Measurements from ENCODE around the gene CHPF.

DNA sequence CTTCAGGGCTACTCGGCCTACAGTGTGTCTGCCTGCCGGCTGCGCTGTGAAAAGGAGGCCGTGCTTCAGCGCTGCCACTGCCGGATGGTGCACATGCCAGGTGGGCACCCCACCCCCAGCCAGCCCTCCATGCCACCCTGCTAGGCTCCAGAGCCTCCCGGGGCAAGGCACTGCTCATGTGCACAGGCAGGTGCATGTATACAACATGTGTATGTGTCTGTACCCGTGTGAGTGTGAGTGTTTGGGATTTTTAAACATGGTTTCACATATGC is 11.3 kb downstream of the CHPF start:
- TF ChIP-seq, protein P1, sequence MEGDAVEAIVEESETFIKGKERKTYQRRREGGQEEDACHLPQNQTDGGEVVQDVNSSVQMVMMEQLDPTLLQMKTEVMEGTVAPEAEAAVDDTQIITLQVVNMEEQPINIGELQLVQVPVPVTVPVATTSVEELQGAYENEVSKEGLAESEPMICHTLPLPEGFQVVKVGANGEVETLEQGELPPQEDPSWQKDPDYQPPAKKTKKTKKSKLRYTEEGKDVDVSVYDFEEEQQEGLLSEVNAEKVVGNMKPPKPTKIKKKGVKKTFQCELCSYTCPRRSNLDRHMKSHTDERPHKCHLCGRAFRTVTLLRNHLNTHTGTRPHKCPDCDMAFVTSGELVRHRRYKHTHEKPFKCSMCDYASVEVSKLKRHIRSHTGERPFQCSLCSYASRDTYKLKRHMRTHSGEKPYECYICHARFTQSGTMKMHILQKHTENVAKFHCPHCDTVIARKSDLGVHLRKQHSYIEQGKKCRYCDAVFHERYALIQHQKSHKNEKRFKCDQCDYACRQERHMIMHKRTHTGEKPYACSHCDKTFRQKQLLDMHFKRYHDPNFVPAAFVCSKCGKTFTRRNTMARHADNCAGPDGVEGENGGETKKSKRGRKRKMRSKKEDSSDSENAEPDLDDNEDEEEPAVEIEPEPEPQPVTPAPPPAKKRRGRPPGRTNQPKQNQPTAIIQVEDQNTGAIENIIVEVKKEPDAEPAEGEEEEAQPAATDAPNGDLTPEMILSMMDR (IDR thresholded peaks at IDR 0.05), result no peak
- TF ChIP-seq POLR2AphosphoS5 (IDR thresholded peaks at IDR 0.05) (no peak), POLR2A (IDR thresholded peaks at IDR 0.05; ENCODE audit: low read depth) (no peak)
